SK-N-DZ (cell line): Measurements from ENCODE around the gene TMEM25.
"Not testable (repeated sequence)": the region's sequence is repeated elsewhere in the genome, so short reads cannot be mapped to it uniquely, and the experiment has no call there.

ENCODE experiments used
- DNase-seq: peaks from one replicate; pipeline ENCODE4 v3.0.0-alpha.2; 2015; ENCODE audit warnings: low spot score

Gene TMEM25

GRCh38 chr11:118532091-118532490, 1.1 kb downstream of the TMEM25 start:
- no peak for DNase-seq

- no peak for DNase-seq
Measured at GRCh38 chr11:118532852-118533768, 2.1 kb downstream of the TMEM25 start.

GRCh38 chr11:118533769-118534729, 3.1 kb downstream of the TMEM25 start:
- no peak for DNase-seq

GRCh38 chr11:118535261-118535660, 4.3 kb downstream of the TMEM25 start:
- DNase-seq: no peak

GRCh38 chr11:118536726-118537125, 5.7 kb downstream of the TMEM25 start:
- no peak for DNase-seq

DNA sequence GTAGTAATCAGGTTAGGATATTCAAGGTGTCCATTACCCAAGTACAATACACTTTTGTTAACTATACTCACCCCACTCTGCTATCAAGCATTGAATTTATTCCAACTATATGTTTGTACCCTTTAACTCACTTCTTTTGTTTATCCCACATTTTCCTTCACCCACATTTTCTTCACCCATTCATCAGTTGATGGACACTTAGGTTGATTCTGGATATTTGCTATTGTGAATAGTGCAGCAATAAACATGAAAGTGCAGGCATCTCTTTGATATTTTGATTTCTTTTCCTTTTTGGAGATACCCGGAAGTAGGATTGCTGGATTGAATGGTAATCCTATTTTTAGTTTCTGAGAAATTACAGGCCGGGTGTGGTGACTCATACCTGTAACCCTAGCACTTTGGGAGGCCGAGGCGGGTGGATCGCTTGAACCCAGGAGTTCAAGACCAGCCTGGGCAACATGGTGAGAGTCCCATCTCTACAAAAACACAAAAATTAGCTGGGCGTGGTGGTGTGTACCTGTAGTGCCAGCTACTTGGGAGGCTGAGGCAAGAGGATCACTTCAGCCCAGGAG, 6.5 kb downstream of the TMEM25 start:
- DNase-seq: no peak

GRCh38 chr11:118544010-118544646, 13.1 kb downstream of the TMEM25 start:
- DNase-seq: no peak

DNA sequence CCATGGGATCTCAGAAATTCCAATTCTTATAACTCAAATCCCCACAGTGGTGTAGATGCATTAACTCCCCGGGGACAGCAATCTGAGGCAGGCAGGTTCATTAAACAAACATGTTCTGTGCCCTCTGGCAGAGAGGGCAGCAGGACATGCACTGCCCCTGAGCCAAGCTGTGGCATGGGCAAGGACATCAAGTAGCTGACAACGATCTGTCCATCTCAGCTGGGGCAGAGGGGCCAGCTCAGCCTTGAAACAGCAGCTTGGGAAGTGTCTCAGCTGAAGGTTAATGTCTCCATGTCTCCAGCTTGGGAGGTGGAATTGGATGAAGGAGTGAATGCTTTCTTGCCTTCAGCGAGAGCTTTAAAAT, 13.6 kb downstream of the TMEM25 start:
- DNase-seq: no peak

- no peak for DNase-seq
Measured at GRCh38 chr11:118545533-118545932, 14.5 kb downstream of the TMEM25 start.

DNA sequence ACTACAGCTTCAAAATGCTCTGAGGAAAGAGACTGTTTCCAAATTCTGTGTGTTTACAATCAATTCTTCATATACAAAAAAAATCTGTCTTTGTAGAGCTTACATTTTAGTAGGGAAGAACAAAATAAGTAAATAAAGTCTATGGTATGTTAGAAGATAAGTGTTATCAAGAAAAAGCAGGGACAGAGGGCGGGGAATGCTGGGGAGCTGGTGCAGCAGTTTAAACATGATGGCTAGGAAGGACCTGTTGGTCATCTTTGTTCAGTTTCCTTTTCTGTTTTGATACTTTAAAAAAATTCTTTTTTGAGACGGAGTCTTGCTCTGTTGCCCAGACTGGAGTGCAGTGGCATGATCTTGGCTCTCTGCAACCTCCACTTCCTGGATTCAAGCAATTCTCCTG, 16.1 kb downstream of the TMEM25 start:
- DNase-seq: no peak

GRCh38 chr11:118552341-118552740, 21.3 kb downstream of the TMEM25 start:
- DNase-seq: no peak

DNA sequence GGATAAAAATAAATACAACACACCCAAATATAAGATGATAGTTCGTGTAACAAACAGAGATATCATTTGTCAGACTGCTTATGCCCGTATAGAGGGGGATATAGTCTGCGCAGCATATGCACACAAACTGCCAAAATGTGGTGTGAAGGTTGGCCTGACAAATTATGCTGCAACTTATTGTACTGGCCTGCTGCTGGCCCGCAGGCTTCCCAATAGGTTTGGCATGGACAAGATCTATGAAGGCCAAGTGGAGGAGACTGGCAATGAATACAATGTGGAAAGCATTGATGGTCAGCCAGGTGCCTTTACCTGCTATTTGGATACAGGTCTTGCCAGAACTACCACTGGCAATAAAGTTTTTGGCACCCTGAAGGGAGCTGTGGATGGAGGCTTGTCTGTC, 29.8 kb downstream of the TMEM25 start:
- DNase-seq: no peak

GRCh38 chr11:118565051-118565450, 34.1 kb downstream of the TMEM25 start:
- no peak for DNase-seq

DNA sequence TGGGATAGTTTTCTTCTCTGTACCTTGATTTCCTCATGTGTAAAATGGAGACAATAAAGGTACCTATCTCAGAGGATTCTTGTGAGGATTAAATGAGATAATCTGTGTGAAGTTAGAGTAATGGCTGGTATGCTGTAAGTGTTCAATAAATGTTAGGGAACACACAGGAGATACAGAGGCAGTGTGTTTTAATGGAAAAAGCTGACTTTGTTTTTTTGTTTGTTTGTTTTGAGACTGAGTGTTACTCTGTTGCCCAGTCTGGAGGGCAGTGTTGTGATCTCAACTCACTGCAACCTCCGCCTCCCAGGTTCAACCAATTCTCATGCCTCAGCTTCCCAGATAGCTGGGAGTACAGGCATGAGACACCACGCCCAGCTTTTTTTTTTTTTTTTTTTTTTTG, 38.7 kb downstream of the TMEM25 start:
- no peak for DNase-seq

GRCh38 chr11:118570787-118571186, 39.8 kb downstream of the TMEM25 start:
- no peak for DNase-seq

GRCh38 chr11:118571701-118572060, 40.7 kb downstream of the TMEM25 start:
- not testable (repeated sequence) for DNase-seq

DNA sequence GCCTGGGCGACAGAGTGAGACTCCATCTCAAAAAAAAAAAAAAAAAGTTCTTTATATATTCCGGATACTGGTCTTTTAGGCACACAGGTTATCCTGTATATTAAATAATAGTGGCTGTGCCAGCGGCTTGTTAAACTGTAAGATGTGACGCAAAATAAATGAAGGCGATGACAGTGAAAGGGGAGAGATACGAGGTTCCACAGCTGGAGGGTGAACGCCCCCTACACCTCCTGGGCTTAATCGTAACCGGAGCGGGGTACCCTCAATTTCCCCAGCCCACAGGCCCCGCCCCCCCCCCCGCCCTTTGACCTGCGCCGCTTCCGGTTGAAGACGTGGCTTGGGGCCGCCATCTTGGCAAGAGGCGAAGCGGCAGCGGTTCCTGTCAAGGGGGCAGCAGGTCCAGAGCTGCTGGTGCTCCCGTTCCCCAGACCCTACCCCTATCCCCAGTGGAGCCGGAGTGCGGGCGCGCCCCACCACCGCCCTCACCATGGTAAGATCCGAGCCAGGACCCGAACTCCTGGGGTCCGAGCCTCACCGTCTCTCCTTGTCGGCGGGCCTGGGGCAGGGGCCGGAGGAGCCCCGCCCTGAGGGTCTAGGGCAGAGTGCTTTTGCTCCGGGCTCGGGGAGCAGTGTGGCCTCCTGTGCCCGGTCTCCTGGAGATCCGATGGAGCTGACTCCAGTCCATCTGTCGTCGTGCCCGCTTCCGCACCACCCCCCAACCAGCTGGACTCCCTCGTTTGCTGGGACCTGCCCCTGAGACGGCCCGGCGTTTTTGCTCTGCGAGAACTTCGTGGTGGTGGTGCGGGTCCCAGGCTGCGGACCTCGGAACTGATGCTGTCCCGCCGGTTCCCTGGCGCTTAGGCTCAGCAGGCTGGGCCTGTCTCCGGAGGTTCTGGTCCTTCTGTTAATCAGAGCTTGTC, 41.3 kb downstream of the TMEM25 start, which contains the start of gene ARCN1:
Gene ARCN1, plus strand, starts transcription at position 349 of the 920 bp plus-strand sequence. Its CDS starts 139 bp downstream, at position 488.
- peak; percentile 55 for DNase-seq

DNA sequence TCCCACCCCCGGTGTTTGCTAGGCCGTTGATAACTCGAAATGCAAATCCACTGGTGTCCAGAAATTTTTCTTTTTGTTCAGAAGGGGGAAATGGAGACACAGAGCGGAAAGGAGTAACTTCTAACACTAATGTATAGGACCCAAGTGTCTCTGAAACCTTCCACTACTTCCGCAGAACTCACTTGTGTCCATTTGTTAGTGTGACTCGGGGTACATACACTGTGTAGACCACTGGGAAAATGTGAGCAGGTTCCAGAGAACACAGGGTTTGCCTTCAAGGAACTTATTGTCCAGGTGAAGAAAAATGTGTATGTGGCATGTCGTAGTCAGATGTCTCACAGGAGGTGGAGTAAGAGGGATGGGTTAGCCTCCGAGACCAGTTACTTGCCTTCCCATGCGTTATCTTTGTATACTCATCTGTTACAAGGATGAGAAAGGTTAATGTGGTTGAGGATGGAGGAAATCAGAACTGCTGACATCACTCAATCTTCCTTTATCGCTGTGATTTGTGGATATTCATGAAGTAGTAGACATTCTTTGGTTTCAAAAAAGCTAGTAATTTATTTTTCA, 42.1 kb downstream of the TMEM25 start:
- DNase-seq: no peak

DNA sequence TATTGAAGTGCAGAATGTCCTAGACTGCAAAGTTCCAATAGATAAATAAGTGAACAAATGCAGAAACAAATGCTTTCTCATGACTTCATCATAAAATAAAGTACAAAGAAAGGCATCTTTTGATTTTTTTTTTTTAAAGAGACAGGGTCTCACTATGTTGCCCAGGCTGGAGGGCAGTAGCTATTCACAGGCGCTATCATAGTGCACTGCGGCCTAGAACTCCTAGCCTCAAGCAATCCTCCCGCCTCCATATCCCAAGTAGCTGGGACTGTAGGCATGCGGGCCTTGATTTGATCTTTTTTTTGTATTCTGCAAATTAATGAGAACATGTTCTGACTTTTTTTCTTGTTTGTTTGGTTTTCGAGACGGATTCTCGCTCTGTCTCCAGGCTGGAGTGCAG, 43.6 kb downstream of the TMEM25 start:
- no peak for DNase-seq

DNA sequence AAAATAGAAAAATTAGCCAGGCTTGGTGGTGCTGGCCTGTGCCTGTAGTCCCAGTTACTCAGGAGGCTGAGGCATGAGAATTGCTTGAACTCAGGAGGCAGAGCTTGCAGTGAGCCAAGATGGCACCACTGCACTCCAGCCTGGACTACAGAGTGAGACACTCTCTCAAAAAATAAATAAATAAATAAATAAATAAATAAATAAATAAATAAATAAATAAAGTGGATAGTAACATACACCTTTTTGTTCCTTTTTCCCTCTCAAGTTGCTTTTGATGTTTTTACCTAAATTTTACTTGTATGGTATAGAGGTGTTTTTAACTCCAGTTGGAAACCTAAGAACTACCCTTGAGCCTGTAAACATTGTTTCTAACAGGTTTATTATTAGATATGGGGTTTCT, 47.0 kb downstream of the TMEM25 start:
- not testable (repeated sequence) for DNase-seq
